DMS79 (cell line): ENCODE results near the gene PNKP.

Experiments
- DNase-seq: peaks from one replicate; lab custom pipeline; 2025; lab: John Stamatoyannopoulos, UW

PNKP gene

DNA sequence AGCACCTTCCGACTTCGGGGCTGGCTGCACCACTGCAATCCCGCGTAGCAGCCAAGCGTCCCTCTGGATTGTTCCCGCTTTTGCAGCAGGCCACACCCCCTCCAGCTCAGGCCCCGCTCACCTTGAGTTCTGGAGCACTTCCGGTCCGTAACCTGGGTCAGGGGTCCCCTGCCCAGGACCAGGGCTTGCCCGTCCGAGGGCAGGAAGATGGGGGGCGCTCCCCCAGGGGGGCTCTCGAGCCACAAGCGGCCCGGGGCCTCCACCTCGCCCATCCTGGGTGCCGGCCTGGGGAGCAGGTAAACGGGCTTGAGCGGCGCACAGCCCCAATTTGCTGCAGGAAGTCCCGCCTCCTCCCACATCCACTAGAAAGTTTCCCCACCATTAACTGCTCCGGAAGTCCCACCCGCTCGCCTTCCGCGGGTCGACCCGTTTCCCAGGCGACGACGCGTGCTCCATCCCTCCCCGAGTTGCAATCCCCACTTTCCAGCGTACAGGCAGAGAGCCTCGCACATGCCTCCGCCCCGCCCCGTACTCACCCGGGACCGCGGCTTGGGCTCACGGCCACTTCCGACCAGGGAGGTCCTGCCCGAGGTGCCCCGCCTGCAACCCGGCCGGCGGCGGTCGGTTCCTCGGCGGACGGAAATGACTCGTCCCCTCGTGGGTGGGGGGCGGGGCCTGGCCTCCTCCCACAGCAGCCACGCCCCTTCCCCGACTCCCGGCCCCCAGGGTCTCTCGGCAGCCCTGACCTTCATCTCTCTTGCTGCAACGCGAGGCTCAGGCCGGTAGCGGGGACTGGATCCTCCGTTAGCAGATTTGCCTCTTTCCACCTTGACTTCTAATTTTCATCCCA, at the start of gene PNKP:
PNKP (minus strand) TSS at position 644 of the 850 bp plus-strand sequence; CDS start at position 272, 372 bp downstream.
- DNase-seq = peak; percentile 87

DNA sequence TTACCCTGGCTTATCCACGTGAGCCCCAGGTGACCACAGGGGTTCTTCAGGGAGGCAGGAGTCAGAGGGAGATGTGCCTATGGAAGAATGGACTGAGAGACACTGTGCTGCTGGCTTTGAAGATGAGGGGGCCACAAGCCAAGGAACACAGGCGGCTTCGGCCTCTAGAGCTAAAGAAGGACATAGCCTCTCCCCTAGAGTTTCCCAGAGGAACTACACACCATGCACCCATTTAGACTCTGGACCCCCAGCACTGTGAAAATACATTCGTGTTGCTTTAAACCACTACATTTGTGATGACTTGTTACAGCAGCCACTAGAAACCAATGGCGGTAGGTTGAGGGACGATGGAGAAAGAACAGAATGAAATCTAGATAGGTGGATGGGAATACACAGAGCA, 47.9 kb upstream of the PNKP start:
- DNase-seq = no peak

DNA sequence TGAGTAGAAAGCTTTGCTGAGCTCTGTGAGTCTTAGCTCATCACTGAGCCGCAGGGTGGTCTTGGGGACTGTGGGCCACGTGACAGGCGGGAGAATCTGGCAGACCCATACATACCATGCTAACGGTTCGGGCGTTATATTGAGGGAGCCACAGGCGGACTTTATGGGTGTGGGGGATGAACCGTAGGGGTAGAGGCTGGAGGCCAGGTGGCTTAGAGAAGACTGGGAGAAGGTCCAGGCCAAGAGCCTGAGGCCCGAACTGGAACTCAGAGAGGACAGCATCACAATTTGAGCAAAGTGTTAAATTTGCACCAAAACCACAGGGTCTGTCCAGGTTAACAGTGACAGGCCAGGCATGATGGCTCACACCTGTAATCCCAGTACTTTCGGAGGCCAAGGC, 46.3 kb upstream of the PNKP start:
- DNase-seq = no peak

GRCh38 chr19:49912965-49913685, 45.7 kb upstream of the PNKP start:
- DNase-seq = no peak

GRCh38 chr19:49911381-49912145, 44.2 kb upstream of the PNKP start:
- DNase-seq = no peak

GRCh38 chr19:49910179-49910578, 42.8 kb upstream of the PNKP start:
- DNase-seq = no peak

GRCh38 chr19:49908480-49909420, 41.4 kb upstream of the PNKP start:
- DNase-seq = no peak

- no peak for DNase-seq
Observed at GRCh38 chr19:49907745-49908446, 40.5 kb upstream of the PNKP start.

- no peak for DNase-seq
Observed at GRCh38 chr19:49906879-49907564, 39.6 kb upstream of the PNKP start.

DNA sequence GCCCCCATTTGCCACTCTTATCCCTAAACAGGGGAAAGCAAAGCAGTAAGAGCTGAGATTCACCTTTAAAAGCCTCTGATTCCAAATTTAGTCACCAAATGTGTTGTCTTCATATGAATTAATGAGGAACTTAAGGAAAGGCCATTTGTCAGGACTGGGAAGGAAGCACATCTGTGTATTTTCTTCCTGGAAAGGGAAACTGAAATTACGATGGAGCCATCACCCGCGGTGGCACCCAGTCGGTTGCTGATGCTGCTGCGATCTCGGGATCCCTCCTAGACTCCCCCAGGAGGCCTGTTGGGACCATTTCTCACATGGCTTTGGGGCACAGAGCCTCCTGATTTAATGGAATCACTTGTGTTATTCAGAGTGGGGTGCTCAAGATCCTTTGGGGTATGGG, 36.8 kb upstream of the PNKP start:
- DNase-seq = no peak

GRCh38 chr19:49896863-49897621, 29.7 kb upstream of the PNKP start, which contains the start of gene IL4I1:
IL4I1 (minus strand) TSS chr19:49896887; CDS start chr19:49896160, 727 bp downstream.
- DNase-seq = no peak

DNA sequence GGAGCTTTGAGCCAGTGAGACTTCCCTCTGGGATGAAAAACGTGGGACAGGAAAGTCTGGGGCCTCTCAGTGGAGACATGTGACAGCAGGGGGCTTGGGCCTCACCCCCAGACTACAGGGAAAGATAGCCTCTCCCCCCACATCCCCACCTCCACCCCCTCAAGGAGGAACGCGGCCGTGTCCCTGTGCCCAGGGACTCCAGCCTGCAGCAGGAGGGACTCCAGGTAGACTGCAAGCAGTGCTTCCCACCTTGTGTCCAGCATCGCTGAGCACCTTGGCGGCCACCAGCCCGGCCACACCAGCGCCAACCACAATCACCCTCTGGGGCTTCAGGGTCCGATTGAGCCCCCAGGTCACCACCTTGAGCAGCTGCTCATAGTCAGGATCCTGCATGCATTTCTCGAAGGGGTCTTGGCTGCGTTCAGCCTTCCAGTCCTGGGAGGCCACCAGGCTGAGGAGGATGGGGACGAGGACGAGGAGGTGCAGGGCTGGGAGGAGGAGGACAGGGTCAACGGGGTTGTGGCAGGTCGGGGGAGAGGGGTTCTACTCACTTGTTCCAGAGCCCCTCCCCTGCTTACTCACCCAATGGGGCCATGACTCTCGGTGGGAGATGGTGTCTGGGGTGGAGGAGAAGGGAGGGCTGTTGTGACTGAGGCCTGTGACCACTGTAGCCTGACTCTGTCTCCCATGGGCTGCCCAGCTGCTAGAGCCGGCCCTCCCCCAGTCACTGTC, 28.4 kb upstream of the PNKP start:
- DNase-seq = no peak

GRCh38 chr19:49894879-49895565, 27.6 kb upstream of the PNKP start:
- DNase-seq = no peak

GRCh38 chr19:49894011-49894664, 26.8 kb upstream of the PNKP start:
- DNase-seq = no peak

- DNase-seq = no peak
Observed at GRCh38 chr19:49892716-49893115, 25.3 kb upstream of the PNKP start.

DNA sequence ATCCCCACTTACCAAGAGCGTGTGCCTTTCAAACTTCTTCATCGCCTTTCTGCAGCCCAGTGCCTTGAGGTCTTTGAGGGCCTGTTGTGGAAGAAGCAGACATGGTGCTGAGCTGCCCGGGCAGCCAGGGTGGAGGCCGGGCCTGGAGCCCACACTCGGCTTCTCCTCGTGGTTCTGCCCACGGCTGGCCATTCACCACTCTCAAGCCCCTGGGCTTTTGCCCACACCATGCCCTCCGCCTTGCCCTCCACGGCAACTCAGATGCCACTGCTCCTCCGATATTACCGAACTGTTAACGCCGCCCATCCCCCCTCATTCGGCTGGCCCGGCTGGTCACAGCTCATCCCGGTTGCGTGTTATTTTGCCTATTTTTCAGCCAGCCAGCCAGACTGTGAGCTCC, 24.0 kb upstream of the PNKP start:
- DNase-seq = no peak
